GM19099 (cell line): ENCODE results near the gene ATF5.

Experiments
- POLR2A ChIP-seq: IDR thresholded peaks from 3 replicates; pipeline ENCODE4 v1.6.1; 2011; ENCODE audit warnings: low read depth; ENCODE audit not compliant: insufficient read length; ENCODE audit errors: extremely low read depth

Gene ATF5

GRCh38 chr19:49912965-49913685, 15.9 kb upstream of the ATF5 start:
- TF ChIP-seq POLR2A, result no peak

DNA sequence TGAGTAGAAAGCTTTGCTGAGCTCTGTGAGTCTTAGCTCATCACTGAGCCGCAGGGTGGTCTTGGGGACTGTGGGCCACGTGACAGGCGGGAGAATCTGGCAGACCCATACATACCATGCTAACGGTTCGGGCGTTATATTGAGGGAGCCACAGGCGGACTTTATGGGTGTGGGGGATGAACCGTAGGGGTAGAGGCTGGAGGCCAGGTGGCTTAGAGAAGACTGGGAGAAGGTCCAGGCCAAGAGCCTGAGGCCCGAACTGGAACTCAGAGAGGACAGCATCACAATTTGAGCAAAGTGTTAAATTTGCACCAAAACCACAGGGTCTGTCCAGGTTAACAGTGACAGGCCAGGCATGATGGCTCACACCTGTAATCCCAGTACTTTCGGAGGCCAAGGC, 15.3 kb upstream of the ATF5 start:
- TF ChIP-seq POLR2A, result no peak

DNA sequence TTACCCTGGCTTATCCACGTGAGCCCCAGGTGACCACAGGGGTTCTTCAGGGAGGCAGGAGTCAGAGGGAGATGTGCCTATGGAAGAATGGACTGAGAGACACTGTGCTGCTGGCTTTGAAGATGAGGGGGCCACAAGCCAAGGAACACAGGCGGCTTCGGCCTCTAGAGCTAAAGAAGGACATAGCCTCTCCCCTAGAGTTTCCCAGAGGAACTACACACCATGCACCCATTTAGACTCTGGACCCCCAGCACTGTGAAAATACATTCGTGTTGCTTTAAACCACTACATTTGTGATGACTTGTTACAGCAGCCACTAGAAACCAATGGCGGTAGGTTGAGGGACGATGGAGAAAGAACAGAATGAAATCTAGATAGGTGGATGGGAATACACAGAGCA, 13.7 kb upstream of the ATF5 start:
- no peak for TF ChIP-seq POLR2A

GRCh38 chr19:49916839-49917733, 11.9 kb upstream of the ATF5 start:
- peak; percentile 21 for TF ChIP-seq POLR2A

- no peak for TF ChIP-seq POLR2A
Observed at GRCh38 chr19:49918089-49918488, 10.9 kb upstream of the ATF5 start.

GRCh38 chr19:49920624-49921363, 8.2 kb upstream of the ATF5 start:
- TF ChIP-seq POLR2A, result no peak

DNA sequence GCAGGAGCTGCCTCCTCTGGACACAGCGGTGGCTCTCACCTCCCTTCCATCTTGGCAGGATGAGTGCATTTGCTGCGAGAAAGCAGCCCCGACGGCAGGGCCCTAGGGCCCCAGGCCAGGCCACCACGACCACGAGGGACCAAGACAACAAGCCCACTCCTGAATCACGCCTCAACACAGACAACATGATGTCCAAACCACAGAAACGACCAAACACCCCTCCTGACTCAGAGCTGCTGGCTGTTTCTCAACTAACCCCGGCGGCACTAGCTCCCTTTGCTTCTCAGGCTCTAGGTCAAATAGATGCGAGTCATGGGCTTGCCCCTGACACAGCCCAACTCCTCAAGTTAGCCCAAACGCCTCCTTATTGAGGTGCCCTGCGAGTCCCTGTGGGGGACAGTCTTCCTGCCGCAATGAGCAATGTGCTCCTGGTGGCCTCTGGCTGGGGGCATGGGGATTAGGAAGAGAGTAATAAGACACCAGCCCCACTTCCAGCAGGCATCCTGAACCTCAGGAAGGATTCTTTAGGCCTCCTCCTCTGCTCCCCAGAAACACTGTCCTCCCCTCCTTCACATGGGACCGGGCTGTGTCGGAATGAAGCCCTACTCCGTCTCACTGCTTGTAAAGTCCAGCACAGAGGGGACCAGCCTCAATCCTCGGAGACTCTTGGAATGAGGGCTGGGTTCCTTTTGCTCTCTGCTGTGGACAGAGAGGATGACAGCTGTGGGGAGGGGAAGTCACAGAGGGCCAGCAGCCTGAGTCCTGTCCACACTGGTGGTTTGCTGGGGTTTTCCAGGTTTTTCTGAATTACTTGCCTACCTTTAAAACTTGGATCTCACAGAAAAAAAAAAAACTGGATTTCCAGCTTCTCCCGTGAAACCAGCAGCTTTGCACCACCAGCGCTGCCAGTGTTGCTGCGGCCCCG, 6.9 kb upstream of the ATF5 start:
- TF ChIP-seq POLR2A, result peak; percentile 20

DNA sequence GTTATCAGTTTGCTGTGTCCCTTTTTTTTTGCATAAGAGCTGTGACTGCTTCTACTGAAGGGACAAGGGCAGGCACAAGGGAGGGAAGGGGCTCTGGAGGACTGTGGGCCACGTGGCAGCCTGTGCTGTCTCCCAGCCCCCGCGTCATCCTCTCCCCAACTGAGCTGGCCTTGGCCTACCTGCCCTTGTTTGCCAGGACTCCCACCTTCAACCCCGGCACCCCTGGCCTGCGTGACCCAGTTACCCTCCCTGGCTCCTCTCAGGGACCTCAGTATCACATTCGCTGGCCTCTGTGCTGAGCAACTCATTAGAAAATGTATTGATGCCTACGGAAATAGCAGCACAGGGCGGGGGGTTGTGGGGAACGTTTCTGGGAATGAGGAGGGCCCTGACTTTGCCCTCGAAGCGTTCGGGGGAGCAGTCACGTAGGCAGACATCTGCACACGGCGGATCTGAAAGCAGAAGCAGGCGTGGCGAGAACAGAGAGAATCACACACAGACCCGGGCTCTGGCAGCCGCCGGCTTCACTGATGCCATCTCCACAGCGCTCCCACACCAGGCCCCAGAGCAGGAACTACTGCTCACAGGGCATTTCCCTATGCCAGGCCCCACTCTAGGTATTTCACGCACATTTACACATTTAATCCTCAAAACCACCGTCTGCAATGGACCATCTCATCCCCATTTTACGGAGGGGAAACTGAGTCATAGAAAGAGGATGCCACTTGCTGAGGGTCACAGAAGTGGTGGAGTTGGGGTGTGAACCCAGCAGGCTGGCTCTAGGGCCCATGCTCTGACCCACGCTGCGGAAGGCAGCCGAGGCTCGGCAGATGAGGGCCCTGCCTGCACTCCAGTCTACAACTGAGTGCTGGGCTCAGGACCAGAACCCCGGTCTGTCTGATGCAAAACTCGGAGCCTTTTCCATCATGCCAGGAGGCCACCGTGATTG, 5.7 kb upstream of the ATF5 start:
- no peak for TF ChIP-seq POLR2A

- TF ChIP-seq POLR2A, result no peak
Observed at GRCh38 chr19:49924004-49924880, 4.8 kb upstream of the ATF5 start.

- no peak for TF ChIP-seq POLR2A
Observed at GRCh38 chr19:49925486-49925885, 3.5 kb upstream of the ATF5 start.

DNA sequence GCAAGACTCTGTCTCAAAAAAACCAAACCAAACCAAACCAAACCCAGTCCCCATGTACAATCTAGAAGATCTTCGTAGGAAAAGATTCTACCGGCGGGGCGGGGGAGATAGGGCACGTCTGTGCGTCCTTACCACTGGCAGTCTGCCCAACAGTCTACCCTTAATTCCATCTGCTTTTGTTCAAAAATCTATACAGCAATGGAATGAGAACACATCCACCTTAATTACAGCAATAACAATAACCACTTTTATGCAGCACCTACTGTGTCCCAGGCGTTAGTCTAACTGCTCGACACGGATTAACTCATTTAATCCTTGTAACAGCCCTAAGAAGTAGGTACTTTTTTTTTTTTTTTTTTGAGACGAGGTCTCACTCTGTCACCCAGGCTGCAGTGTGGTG, 2.5 kb upstream of the ATF5 start:
- TF ChIP-seq POLR2A, result no peak

DNA sequence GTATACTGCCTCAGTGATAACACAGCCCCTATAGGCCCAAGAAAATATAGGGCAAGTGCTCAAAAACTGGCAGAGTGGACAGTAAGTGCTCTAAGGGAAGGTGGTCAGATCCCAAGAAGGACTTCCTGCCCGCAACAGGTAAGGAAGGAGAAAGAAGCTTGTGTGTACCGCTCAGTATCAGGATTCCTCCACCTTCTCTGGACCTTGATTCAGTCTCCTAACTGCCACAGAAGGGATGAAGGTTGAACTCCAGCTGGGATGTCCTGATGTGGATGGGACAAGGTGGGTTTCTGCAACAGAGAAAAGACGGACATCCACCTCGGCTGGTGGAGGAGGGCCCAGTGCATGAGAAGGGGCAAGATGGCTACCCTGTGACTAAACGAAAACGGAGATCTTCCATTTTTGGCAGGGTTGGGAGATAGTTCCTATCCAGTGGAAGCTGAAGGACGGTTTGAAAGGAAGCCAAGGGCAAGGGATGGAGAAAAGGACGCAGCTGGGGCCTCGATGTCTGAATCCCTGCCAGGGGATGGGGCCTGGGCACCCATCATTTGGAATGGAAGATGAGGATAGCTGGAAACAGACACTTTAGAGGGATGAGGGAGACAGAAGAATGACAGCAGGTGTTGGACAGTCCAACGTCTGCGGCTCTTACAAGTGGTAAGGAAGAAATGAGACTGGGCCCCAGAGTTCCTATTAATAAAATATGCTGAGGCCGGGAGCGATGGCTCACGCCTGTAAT, 1.3 kb upstream of the ATF5 start:
- no peak for TF ChIP-seq POLR2A
